ENCODE results near the gene PNKD.
A peak's percentile ranks its signal among the peaks of the same experiment; 100 is the strongest.

PNKD gene

GRCh38 chr2:218256612-218257350 lies 13.5 kb upstream of the PNKD start:
- DNase-seq (ENCODE audit: low spot score) = no peak

- peak; percentile 40 for DNase-seq (ENCODE audit: low spot score)
Measured at GRCh38 chr2:218257390-218257981, 12.8 kb upstream of the PNKD start.

DNA sequence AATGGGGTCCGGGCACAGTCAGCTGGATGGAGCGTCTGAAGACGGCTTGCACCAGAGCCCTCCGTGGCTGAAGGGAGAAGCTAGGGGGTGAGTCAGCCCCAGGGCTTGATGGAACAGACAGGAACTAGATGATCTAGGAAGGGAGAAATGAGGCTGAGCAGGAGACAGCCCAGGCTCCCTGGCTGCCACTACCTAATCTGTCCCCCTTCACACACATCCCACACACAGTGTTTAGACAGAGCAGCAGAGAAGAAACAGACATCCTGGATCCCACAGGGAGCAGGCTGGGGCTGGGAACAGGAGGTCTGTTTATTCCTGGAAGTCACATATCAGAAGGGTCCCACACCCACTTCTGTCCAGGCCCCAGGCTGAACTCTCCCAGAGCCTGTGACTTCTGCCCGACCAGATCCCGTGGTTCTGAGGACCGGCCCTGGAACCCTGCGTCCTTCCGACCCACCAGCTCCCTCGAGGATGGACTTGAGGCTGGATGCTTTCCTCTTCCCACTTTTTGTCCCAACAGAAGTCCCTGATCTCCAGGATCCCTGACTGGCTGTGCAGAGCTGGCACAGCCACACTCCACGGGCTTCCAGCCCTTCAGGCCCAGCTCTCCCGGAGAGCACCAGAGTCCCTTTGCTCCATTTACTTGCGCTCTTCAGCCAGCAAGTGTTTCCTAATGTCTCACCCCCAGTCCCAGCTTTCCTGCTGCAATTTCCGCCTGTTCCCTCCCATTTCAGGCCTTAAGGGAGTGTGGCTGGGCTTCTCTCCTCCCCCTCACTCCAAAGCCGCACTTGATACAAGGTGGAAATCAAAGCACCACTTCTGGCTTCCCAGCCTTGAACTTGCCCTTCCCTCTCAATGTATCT lies 11.0 kb upstream of the PNKD start:
- DNase-seq (ENCODE audit: low spot score) = no peak

GRCh38 chr2:218260166-218260565 lies 10.2 kb upstream of the PNKD start:
- DNase-seq (ENCODE audit: low spot score) = no peak

DNA sequence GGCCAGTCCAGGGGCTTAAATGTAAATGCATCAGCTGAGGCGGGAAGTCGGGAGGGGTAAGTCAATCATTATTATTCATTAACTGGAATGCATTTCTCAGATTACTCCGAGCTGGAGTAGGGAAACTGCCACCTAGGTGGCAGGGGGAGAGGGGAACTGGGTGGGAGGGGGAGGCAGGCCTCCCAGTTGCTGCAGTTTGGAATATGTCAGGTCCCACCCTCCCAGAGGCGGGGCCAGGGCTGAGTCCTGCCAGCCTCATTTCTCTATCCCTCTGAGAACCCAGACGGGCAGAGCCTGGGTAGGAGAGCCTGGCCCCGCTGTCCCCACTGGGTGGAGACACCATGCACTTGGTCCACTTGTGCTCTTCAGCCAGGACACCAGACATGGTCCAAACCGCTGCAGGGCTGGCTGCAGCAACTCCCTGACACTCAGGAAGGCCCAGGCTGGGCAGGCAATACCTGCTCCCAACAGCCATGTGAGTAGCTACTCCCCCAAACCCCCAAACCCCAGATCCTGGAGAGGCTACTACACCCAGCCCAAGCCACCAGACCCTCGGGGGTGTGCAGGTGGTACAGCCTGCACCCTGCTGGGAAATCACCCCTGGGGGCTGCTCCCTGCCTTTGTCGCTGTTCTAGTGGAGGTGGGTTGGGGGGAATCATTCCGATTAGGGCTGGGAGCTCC lies 9.4 kb upstream of the PNKD start, which contains the start of gene GPBAR1:
TSS of gene GPBAR1 (plus strand) at position 274 of the 681 bp plus-strand sequence. CDS start 1,710 bp downstream, outside the sequence.
- DNase-seq (ENCODE audit: low spot score) = no peak

DNA sequence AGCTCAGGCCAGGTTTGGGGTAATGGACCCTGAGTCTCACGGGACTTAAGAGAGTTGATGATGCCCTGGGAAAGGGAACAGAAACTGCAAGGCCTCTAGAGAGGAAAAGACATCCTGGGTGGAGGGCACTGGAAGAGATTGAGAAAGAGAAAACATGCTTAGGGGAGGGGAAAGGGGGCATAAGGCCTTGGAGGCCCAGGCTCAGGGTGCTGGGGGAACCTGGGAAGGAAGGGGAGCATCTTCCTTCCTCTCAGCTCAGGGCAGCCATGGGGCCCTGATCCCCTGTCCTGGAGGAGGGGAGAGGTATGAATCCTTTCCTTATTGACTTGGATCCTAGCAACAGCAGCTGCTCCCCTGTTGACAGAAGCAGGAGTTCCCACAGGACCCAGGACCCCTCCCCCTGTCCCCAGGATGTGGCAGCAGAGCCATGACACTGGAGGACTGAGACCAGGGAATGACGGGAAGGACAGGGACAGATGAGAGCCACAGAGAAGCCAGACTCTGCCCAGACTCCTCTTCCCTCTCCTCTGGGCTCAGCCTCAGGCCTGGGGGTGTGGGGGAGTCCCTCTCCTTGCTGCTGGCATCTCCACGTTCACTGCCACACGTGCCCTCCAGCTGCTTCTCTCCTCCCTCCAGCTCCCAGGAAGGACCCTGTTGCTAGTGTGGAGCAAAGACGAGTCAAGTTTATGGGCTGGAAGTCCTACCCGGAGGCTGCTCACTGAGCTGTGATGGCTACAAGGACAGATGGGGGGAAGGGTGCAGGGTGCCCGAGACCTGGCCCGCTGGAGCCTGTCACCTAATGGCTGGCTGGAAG lies 8.7 kb upstream of the PNKD start:
- no peak for DNase-seq (ENCODE audit: low spot score)

GRCh38 chr2:218262237-218262600 lies 8.1 kb upstream of the PNKD start:
- DNase-seq (ENCODE audit: low spot score) = no peak

GRCh38 chr2:218262631-218263586 lies 7.4 kb upstream of the PNKD start:
- no peak for DNase-seq (ENCODE audit: low spot score)

- no peak for DNase-seq (ENCODE audit: low spot score)
Measured at GRCh38 chr2:218263817-218264641, 6.3 kb upstream of the PNKD start.

- no peak for DNase-seq (ENCODE audit: low spot score)
Measured at GRCh38 chr2:218264773-218265561, 5.4 kb upstream of the PNKD start.

- DNase-seq (ENCODE audit: low spot score) = no peak
Measured at GRCh38 chr2:218265626-218266025, 4.7 kb upstream of the PNKD start.

GRCh38 chr2:218266316-218266979 lies 3.9 kb upstream of the PNKD start:
- no peak for DNase-seq (ENCODE audit: low spot score)

DNA sequence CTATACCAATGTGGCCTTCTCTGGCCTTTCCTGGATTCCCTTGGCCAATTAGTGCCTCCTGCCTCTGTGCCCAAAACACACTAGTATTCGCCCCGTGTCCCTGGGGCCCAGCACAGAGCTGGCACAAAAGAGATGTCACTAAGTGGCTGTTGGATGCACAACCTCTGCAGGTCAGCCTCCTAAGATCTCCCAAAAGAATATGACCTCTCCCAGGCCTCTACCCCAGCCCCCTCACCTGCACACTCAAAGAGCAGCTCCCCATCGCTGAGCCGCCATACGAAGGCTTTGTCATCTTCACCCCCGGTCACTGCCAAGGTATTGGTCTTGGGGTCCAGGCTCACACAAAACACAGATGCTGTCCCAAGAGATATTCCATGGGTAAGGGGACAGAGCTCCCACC lies 3.1 kb upstream of the PNKD start:
- DNase-seq (ENCODE audit: low spot score) = no peak

DNA sequence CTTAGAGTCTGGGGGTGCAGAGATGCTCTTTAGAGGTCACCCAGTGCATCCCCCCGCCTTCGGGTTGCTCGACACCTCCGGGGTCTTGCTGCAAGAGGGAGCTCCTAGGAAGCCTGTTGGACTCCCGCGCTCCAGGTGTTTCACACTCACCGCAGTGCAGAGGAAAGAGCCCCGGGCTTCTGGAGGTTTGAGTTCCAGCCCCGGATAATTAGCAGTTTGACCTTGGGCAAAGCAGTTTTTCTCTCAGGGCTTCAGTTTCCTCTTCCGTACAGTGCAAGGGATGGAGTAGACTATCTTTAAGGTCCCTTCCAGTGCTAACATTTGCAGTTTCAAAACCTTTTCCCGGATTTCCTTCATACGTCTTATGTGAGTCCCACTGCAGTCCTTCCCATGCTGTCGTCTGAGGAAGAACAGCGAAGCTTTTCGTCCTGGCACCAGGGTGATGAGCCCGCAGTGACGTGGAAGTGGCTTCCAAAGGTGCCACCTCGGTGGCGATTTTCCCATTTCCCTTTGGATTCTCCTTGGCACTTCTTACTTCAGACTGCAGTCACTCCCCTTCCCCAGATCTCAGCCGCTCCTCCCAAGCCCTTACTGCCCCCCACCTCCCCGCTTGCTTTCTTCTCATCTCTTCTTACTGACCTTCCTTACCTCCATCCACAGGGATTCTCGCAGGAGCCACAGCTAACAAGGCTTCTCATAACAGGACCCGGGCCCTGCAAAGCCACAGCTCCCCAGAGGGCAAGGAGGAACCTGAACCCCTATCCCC lies 585 bp downstream of the PNKD start:
- DNase-seq (ENCODE audit: low spot score) = no peak

DNA sequence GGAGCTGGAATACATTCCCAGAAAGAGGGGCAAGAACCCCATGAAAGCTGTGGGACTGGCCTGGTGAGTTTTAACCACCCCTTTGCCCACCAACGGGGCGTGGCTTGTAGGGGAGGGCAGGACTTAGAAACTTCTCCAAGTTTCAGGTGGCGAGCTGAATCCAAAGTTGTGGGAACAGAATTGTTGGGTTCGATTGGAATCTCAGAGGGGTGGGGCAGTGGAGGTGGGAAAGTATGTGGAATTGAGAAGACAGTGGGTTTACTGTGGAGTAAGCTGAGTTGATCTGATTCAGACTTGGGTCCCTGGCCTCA lies 1.1 kb downstream of the PNKD start:
- no peak for DNase-seq (ENCODE audit: low spot score)

GRCh38 chr2:218271865-218272530 lies 1.7 kb downstream of the PNKD start:
- DNase-seq (ENCODE audit: low spot score) = no peak

Measured in COLO829 (cell line).